OCI-LY3 (cell line): ENCODE results near the gene UGP2.

Source experiments
- EZH2phosphoT487 ChIP-seq: fragments of 200-600 bp; shearing (Covaris generic); IDR thresholded peaks from 2 replicates; pipeline ENCODE4 v1.6.1; 2018; ENCODE audit warnings: antibody characterized with exemption, mixed run types, low read depth
- TF ChIP-seq, protein P1 (sequence below): fragments of 200-600, 300-600 bp; sonication (generic); IDR thresholded peaks from 2 replicates; pipeline ENCODE4 v1.5.1; 2014; ENCODE audit warnings: antibody characterized with exemption, low read length, low read depth

DNA sequence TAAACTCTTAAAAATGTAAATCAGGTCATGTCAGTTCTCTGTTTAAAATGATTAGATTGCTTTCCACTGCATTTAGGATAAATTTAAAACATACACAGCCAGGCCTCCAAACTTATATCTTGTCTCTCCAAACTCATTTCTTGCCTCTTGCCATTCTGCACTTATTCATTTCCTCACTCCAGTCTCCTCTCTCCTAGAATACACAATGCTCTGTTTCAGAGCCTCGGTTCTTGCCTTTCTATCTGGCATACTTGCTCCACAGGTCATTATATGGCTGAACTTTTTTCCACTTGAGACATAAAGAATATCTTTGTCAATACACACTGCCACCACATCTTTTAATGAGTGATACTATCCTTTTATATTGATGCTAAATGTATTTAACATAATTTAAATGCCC is 10.5 kb upstream of the UGP2 start:
- TF ChIP-seq, protein P1, sequence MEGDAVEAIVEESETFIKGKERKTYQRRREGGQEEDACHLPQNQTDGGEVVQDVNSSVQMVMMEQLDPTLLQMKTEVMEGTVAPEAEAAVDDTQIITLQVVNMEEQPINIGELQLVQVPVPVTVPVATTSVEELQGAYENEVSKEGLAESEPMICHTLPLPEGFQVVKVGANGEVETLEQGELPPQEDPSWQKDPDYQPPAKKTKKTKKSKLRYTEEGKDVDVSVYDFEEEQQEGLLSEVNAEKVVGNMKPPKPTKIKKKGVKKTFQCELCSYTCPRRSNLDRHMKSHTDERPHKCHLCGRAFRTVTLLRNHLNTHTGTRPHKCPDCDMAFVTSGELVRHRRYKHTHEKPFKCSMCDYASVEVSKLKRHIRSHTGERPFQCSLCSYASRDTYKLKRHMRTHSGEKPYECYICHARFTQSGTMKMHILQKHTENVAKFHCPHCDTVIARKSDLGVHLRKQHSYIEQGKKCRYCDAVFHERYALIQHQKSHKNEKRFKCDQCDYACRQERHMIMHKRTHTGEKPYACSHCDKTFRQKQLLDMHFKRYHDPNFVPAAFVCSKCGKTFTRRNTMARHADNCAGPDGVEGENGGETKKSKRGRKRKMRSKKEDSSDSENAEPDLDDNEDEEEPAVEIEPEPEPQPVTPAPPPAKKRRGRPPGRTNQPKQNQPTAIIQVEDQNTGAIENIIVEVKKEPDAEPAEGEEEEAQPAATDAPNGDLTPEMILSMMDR = no peak
- TF ChIP-seq EZH2phosphoT487 = no peak
